Erythroblast (primary cell): ENCODE results near the gene TDRD5.

Experiments used
- GATA1 ChIP-seq: IDR thresholded peaks from 2 replicates; pipeline ENCODE4 v1.6.1; 2011; ENCODE audit warnings: low read depth, mild to moderate bottlenecking, control low read depth, low read length, moderate library complexity
- POLR2A ChIP-seq: IDR thresholded peaks from 2 replicates; pipeline ENCODE4 v1.6.1; 2011; ENCODE audit warnings: mild to moderate bottlenecking, low read length

GRCh38 chr1:179708434-179709195 lies 117.0 kb downstream of the TDRD5 start:
- TF ChIP-seq POLR2A, result no peak
- TF ChIP-seq GATA1, result no peak
